WERI-Rb-1 (cell line): ENCODE measurements around the gene RRP1B.

ENCODE experiments used
- DNase-seq: peaks from one replicate; pipeline ENCODE4 v3.0.0-alpha.2; 2020
- H3K27ac ChIP-seq: fragments of 250-450 bp; sonication (Bioruptor Pico); 2 replicates; pipeline ENCODE4 v1.5.1; 2020; ENCODE audit warnings: mild to moderate bottlenecking, moderate library complexity
- H3K27me3 ChIP-seq: fragments of 250-450 bp; sonication (Bioruptor Pico); 2 replicates; pipeline ENCODE4 v1.5.1; 2021; ENCODE audit warnings: mild to moderate bottlenecking, low read depth, moderate library complexity; ENCODE audit not compliant: insufficient read depth, severe bottlenecking
- H3K36me3 ChIP-seq: fragments of 250-450 bp; sonication (Bioruptor Pico); 2 replicates; pipeline ENCODE4 v1.5.1; 2020; ENCODE audit warnings: mild to moderate bottlenecking, moderate library complexity
- H3K4me3 ChIP-seq: 2 replicates; pipeline ENCODE4 v1.5.1; 2011; ENCODE audit warnings: low read depth, mild to moderate bottlenecking, control low read depth, low read length
- H3K9me3 ChIP-seq: fragments of 250-450 bp; sonication (Bioruptor Pico); 2 replicates; pipeline ENCODE4 v1.5.1; 2021; ENCODE audit warnings: mild to moderate bottlenecking, moderate library complexity; ENCODE audit not compliant: severe bottlenecking
- CTCF ChIP-seq: IDR thresholded peaks from 2 replicates; pipeline ENCODE4 v1.5.1; 2011; ENCODE audit warnings: low read depth, mild to moderate bottlenecking, control low read depth, inconsistent platforms, low read length

Gene RRP1B

GRCh38 chr21:43684424-43684823, 25.1 kb downstream of the RRP1B start:
- Histone ChIP-seq H3K27ac (no peak overlapping the region), H3K36me3 (peaks cover 100% of the 10 kb centered on the region), H3K4me3 (no peak overlapping the region), H3K9me3 (no peaks in the 10 kb centered on the region), H3K27me3 (no peaks in the 10 kb centered on the region)
- no peak for TF ChIP-seq CTCF
- no peak for DNase-seq

GRCh38 chr21:43686811-43687565, 27.6 kb downstream of the RRP1B start:
- H3K4me3 ChIP-seq: no peak overlapping the region
- no peak overlapping the region for H3K27ac ChIP-seq
- DNase-seq: no peak
- H3K36me3 ChIP-seq: peaks cover 100% of the 10 kb centered on the region
- H3K9me3 ChIP-seq: no peaks in the 10 kb centered on the region
- H3K27me3 ChIP-seq: no peaks in the 10 kb centered on the region
- no peak for TF ChIP-seq CTCF

- no peak for TF ChIP-seq CTCF
- H3K36me3 ChIP-seq: peaks cover 100% of the 10 kb centered on the region
- H3K9me3 ChIP-seq: no peaks in the 10 kb centered on the region
- H3K27me3 ChIP-seq: no peaks in the 10 kb centered on the region
- DNase-seq: no peak
- H3K27ac ChIP-seq: no peak overlapping the region
- H3K4me3 ChIP-seq: no peak overlapping the region
These were observed 28.4 kb downstream of the RRP1B start for GRCh38 chr21:43687566-43688399.

GRCh38 chr21:43688906-43689305, 29.5 kb downstream of the RRP1B start:
- Histone ChIP-seq H3K27me3 (no peaks in the 10 kb centered on the region), H3K36me3 (peaks cover 100% of the 10 kb centered on the region), H3K4me3 (no peak overlapping the region), H3K27ac (no peak overlapping the region), H3K9me3 (no peaks in the 10 kb centered on the region)
- TF ChIP-seq CTCF: no peak
- no peak for DNase-seq

- H3K4me3 ChIP-seq: no peak overlapping the region
- no peaks in the 10 kb centered on the region for H3K27me3 ChIP-seq
- H3K9me3 ChIP-seq: no peaks in the 10 kb centered on the region
- peaks cover 100% of the 10 kb centered on the region for H3K36me3 ChIP-seq
- no peak for TF ChIP-seq CTCF
- H3K27ac ChIP-seq: no peak overlapping the region
- DNase-seq: no peak
These were observed 30.4 kb downstream of the RRP1B start for GRCh38 chr21:43689556-43690337.
